Nucleus accumbens (tissue), 56 donors: ENCODE data around the gene SIGLEC11.
"Not testable (repeated sequence)": the region's sequence is repeated elsewhere in the genome, so short reads cannot be mapped to it uniquely, and the experiment has no call there.

Experiments
- DNase-seq, 56 donors: peaks; one replicate each; lab custom pipeline; 2025; lab: John Stamatoyannopoulos, UW

Gene SIGLEC11, protein sequence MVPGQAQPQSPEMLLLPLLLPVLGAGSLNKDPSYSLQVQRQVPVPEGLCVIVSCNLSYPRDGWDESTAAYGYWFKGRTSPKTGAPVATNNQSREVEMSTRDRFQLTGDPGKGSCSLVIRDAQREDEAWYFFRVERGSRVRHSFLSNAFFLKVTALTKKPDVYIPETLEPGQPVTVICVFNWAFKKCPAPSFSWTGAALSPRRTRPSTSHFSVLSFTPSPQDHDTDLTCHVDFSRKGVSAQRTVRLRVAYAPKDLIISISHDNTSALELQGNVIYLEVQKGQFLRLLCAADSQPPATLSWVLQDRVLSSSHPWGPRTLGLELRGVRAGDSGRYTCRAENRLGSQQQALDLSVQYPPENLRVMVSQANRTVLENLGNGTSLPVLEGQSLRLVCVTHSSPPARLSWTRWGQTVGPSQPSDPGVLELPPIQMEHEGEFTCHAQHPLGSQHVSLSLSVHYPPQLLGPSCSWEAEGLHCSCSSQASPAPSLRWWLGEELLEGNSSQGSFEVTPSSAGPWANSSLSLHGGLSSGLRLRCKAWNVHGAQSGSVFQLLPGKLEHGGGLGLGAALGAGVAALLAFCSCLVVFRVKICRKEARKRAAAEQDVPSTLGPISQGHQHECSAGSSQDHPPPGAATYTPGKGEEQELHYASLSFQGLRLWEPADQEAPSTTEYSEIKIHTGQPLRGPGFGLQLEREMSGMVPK

DNA sequence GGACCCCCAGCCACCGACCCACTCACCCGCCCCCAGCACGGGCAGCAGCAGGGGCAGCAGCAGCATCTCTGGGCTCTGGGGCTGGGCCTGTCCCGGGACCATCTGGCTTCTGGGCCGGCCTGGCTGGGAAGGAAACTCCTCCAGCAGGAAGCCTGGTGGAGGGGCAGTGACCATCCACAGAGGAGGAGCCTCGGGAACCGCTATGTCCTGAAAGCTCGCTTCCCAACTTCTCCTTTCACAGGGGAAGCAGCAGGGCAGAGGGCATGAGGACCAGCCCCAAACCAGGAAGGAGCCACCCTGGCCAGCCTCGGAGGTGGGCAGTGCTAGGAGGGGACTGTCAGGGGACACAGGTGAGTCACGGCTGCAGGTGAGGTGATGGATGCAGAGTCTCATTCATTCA is at the start of gene SIGLEC11:
SIGLEC11 (minus strand) TSS at position 193 of the 400 bp plus-strand sequence; CDS start at position 102, 91 bp downstream.
- DNase-seq, result not testable (repeated sequence)

DNA sequence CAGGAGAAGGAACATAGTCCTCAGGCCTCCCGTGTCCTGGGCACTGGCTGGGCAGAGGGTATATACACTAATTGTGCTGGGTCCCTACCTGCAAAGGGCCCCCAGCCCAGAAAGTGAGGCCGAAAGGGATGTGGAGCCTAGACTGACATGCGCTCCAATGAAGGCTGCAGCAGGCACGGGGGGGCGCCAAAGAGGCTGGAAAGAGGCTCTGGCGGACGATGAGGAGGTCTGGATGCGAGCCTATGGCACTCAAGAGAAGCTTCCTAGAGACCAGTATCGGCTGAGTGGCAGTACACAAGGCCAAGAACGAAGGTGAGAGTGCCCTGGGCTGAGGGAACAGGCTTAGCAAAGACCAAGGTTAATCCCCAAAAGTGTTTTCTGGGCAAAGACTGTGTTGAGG is 47.6 kb upstream of the SIGLEC11 start:
- DNase-seq, result no peak

DNA sequence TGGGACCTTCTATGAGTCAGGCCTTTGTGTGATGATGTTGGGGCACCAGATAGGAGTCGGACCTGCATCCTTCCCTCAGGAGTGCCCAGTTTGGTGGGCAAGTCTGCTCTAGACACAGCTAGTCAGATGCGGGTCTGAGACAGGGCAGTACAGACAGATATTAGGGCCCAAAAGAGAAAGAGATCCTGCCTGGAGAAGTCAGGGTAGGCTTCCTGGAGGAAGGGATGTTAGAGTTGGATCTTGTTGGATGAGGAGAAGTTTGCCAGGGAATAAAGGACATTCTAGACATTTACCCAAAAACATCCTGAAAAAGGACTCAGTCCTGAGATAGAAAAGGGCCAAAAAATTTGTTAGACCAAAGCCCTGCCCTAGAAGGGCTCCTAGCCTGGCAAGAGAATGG is 47.0 kb upstream of the SIGLEC11 start:
- DNase-seq, result no peak

DNA sequence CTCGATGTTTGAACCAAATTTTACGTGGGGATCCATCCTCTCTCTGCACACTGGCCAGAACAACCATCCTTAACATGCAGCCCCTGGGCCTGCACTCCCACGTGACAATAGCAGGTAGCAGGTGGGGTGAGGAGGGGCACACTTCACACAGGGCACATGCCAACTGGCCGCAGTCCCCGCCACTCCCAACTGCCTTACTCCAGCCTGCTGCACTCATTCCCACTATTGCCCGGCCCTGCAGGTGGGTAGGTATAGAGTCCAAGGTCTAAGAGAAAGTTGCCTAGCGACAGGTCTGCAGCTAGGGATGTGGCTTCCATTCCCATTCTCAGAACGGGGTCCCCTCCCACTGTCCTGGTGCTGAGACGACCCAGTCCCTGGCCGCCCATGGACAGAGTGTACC is 46.2 kb upstream of the SIGLEC11 start:
- no peak for DNase-seq

DNA sequence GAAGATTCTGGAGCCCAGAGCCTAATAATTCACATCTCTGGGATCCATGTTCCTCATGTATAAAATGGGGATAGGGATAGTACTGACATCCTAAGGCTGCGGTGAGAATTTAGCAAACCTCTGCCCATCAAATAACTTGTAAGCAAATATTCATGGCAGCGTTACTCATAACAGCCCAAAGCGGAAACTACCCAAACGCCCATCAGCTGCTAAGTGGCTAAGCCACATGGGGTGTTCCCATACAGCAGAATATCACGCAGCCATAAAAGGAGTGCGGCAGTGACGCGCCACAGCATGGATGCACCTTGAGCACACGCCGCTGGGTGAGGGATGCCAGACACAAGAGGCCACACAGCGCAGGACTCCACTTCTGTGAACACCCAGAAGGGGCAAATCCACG is 44.5 kb upstream of the SIGLEC11 start:
- no peak for DNase-seq

DNA sequence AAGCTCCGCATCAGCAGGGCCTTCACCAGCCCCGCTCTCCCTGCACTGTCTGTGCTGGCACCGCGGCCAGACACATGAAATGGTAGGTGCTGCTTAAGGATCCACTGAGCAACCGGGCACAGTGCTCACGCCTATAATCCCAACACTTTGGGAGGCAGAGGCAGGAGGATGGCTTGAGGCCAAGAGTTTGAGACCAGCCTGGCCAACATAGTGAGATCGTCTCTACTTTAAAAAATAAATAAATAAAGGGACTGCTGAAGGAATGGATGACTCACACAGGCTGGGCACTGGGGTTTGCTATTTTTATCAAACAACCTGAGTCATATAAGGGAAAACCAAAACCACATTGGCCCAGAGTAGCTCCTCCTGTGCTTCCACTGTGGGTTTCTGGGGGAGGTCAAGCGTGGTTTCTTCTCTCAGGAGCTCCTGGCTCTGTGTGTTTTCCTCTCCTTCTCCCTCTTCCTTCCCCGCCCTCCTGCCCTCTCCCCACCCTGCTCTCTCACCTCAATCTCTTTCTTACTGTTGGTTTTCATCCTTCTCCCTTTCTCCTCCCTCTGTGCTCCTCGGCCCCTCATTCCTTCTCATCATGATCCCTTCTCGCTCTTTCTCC is 42.9 kb upstream of the SIGLEC11 start:
- DNase-seq, result peak in 3 of 56 donors; percentile 3 to 19 (median 16)

DNA sequence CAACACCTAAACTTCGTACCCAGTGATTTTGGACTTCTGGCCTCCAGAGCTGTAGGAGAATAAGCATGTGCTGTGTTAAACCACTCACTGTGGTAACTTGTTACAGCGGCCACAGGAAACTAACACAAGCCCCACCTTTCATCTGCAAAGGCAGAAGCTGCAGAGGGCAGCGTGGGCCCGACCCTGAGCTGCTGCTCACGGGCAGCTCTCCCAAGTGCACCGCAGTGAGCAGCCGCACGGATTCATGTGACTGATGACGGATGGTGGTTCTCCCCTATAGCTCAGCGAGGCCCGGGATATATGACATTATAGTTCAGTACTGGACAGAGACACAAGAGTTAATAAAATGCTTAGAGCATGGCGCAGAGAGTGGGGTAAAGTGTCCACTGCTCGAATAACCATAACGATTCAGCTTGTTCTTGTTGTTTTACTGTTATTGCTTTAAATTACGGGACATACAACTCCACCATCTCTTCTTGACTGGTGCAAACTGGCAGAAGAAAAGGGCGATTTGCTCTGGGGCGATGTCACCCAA is 42.3 kb upstream of the SIGLEC11 start:
- no peak for DNase-seq

DNA sequence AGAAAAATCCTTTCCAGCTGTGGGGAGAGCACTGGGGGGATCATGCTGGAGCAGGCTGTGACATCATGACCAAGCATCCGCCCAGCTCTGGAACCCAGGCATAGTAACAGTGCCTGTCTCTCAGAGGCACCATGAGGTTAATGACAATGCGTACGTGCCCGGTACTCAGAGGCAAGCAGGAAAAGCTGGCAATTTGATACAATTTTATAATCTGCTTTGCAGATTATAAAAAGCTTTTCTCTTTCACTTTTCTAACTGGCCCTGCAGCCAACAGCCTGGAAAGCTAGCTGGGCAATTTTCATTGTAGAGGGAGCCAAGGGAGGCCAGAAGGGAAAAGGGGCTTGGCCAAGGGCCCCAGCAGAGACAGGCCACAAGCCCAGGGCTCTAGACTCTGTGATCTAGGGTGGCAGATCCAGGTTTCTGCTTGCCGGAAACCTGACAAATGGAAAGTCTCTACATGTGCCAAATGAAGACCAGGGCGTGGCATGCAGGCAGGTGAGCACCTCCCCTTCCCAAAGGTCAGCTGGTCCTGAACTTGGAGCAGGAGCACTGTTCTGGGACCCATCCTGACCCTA is 41.5 kb upstream of the SIGLEC11 start:
- DNase-seq, result peak in 2 of 56 donors; percentile 10 to 11

DNA sequence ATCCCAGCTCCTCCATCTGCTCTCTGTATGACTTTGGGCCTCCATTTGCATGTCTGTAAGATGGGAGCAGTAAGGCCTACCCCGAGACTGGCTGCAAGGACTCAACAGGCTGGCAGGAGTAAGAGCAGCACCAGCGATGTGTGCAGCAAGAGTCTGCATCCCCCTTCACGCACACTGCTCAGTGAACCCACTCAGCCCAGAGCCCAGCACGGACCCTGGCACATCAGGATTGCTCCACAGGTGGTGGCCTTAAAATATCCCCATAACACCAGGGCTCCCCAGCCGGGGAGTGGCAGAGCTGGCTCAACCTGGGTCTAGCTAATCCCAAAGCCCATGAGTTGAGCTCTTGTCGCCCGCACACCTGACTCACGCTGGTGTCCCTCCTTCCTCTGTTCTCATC is 40.8 kb upstream of the SIGLEC11 start:
- DNase-seq, result no peak

DNA sequence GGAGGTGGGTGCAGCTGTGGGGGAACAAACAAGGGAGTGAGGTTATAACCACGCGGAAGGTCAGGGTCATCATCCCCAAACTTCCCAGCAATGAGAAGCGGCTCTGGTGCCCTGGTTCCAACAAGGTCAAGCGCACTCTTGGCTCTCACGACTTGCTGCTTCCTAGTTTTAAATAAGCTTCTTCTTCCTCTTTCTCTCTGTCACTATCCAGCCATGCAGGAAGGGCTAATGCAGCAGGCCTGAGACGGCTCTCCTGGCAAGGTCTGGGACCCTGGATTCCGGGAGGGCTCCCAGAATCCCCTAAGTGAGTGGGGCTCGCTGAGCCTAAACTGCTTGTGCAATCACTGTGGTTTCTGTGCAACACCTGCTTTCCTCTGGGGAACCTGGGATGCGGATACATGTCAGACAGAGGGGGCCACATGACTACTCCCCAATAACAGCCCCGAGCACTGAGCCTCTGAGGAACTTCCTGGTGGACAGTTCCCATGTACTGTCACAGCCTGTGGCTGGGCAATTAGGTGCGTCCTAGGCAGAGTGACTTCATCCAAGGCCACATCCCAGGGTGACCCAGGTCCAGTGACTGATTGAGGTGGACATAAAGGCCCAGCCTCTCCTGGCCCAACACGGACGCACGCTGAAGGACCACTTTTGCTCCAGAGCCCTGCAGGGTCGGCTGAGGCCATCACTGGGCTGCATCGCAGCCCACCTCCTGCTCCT is 40.0 kb upstream of the SIGLEC11 start:
- DNase-seq, result no peak

DNA sequence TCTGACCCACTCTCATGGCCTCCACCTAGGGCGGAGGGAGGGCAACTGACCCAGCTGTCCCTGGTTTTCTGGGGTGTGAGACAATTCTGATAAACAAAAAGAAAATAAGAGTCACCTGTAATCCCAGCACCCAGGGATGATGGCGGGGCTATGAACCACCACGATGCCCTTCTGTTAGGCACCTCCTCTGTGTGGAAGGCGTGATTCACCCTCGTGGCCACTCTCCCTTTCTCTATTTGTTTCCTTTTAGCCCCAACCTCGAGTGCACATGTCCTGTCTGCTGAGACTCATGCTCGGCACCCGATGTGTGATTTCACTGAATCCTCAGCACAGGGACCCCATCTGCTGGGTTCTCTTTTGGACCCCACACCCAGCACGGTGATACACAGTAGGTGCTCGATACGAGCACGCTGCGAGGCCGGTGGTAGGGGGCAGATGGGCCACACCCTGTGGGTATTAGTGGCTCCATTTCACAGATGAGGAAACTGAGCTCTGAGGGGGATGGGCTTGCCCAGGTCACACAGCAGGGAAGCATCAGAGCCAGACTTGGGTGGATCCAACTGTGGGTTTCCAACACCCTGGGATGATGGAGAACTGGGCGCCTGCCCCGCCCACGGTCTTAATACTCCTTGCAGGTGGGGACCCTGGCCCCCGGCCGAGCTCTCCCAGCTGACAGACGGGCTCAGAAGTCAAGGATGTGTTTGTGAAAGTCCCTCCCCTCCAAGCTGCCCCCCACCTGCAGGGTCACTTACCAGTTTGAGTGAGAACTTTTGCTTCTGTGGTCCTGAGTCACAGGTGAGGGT is 39.3 kb upstream of the SIGLEC11 start:
- no peak for DNase-seq

DNA sequence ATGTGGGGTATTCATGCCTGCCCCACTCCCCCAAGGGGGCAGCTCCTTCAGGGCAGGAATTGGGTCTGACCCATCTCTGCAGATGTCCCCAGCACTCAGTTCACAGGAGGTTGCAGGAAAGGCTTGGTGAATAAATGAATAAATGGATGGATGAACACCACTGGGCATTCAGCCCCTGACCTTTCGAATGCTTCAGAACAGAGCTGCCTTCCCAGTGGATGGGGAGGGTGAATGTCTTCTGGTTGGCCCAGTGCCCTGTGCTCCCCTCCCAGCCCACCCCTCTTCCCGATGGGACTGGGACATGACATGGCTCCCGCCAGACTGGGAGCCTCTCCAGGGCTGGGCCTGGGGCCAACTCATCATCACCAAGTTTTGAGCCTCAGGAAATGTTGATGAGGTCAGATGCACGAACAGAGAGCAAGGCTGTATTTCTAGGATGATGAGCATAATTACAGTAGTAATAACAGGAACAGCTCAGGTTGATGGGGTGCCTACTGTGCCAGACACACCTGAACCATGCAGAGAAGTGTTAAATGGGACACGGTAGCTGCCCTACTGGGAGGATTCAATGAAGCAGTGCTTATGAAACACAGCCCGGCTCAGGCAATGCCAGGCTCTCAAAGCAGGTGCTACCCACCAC is 38.5 kb upstream of the SIGLEC11 start:
- peak in 10 of 56 donors; percentile 2 to 38 (median 13) for DNase-seq

DNA sequence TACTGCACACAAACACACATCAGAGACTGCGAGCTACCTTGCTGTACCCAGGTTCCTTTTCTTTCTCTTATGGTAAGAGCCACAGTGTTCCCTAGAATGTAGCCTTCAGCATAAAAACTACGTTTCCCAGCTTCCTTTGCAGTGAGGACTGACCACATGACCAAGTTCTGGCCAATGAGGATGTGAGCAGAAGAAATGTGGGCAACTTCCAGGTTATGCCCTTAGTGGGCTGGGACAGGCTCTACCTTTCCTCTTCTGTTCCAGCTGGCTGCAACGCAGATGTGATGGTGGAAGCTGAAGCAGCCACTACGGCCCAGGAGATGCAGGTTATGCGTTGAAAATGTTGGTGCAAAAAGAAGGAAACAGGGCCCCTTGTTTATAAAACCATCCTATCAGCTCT is 36.7 kb upstream of the SIGLEC11 start:
- DNase-seq, result peak in 1 of 56 donors; percentile 8

DNA sequence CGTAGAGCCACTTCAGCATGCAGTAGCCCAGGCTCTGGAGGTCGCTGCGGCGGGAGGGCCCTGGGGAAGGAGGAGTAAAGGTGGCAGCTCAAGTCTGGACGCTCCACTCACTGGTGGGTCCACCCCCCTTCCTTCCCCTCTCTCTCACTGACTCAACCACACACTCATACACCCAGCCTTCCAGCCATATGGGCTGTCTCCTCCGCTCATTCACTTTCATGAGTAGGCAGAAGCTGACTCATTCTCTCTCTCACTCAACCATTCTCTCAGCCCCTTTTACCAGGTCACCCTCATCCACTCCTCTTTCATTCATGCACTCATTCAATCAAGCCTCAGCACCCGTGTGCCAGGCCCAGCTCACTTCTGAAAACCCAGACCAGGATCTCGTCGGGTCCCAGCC is 27.5 kb upstream of the SIGLEC11 start:
- DNase-seq, result peak in 16 of 56 donors; percentile 7 to 54 (median 20)

DNA sequence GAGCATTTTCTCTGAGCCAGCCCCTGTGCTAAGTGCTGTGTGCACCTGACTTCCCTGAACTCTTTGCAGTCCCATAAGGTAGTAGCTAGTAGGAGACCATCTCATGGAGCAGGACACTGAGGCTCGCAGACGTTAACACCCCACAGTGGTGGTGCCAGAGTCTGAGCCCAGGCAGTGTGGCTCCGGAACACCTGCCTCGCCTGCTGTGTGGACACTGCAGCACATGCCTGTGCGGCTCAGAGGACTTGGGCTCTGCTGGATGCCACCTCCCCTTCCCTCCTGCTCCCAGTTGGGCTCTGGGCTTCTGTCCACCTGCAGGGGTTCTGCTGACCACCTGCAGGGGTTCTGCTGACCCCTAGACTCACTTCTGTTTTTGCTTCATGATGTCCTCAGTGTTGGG is 27.0 kb upstream of the SIGLEC11 start:
- no peak for DNase-seq

DNA sequence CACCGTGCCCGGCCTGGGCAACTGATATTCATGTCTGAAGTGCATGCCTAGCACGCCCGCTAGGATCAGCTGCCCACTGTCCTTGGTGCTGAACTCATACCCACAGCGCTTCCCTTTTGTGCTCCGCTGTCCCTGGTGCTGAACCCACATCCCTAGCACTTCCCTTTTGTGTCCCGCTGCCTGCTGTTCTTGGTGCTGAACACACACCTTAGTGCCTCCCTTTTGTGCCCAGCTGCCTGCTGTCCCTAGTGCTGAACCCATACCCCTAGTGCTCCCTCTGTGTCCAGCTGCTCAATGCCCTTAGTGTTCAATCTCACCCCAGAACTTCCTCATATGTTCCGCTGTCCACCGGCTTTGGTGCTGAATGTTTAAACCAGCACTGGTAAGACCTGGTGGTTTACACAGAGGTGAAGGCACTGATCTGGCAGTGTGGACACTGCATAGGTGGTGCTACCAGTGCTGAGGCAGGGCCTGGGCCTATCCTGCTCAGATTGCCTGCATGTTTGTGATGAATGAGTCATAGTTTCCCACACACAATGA is 26.3 kb upstream of the SIGLEC11 start:
- peak in 49 of 56 donors; percentile 4 to 83 (median 39) for DNase-seq

DNA sequence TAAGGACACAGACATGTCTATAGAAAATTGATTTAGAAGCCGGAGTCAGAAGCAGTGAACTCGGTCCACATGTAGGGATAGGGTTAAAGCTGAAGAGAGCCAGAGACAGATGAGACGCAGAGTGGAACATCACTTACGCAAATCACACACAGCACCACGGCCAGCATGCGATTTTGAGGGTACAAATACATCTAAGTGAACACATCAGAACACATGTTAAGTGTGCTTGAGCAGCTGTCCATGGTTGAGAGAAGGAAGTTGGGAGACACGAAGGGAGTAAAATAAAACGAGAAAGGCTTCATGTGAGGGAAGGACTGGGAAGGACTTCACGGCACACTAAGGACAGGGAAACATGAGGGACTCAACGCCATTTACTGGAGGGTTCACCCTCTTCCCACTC is 25.4 kb upstream of the SIGLEC11 start:
- DNase-seq, result no peak

DNA sequence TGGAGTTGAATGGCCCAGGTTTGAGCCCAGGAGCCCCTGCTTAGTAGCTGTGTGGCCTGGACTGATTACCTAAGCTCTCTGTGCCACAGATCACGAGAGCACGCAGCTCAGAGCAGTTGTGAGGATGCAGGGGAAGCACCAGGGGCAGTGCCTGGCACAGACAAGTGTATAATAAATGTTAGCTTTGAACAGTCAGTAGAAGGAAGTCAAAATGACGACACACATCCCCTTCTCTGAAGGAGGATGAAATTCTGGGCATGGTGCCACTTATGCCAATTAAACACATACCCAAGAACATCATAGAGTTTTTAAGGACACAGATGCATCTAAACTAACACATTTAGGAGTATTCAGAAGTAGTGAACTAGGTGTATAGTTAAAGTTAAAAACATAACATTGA is 24.9 kb upstream of the SIGLEC11 start:
- no peak for DNase-seq

DNA sequence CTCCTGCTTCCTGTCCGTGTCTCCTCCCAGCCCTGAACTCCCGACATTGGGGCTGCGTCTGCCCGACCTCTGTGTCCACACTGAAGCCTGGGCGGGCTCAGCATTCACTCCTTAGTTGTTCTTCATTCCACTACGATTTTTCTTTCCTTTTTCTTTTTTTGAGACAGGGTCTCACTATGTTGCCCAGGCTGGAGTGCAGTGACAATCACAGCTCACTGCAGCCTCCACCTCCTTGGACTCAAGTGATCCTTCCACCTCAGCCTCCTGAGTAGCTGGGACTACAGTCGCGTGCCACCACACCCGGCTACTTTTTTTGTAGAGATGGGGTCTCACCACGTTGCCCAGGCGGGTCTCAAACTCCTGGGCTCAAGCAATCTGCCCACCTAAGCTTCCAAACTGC is 23.5 kb upstream of the SIGLEC11 start:
- no peak for DNase-seq
